Measurements from ENCODE around the gene MIB1.

Gene MIB1

DNA sequence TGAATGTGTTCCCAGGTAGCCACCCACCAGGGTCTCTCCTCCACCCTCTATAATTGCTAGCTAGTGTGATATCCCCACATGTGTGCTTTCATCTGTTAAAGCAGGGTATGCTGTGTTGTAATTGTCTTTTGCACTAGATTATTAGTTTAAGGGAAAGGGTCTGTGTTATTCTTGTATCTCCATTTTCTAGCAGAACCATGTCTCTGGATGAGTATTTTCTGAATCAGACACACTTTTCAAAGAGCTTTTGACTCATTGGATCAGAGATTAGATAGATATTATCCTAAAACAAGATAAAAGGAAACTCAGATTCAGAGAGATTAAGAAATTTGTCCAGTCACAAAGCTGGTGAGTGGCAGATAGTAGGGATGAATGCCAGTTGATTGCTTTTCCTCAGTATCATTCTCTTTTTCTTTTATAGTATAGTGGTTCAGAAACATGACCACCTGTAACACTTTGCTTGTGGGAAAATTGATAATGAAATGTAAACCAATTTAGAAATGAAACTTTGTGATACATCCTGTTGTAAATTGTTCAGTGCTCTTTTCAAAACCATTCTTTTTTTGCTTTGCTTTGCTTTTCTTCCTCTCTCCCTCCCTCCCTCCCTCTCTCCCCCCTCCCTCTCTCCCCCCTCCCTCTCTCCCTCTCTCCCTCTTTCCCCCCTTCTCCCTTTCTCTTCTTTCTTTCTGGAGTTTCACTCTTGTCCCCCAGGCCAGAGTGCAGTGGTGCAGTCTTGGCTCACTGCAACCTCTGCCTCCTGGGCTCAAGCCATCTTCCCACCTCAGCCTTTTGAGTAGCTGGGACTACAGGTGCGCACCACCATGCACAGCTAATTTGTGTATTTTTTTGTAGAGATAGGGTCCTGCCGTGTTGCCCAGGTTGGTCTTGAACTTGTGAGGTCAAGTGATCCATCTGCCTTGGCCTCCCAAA is 7.4 kb downstream of the MIB1 start:
- TF ChIP-seq, protein P1, sequence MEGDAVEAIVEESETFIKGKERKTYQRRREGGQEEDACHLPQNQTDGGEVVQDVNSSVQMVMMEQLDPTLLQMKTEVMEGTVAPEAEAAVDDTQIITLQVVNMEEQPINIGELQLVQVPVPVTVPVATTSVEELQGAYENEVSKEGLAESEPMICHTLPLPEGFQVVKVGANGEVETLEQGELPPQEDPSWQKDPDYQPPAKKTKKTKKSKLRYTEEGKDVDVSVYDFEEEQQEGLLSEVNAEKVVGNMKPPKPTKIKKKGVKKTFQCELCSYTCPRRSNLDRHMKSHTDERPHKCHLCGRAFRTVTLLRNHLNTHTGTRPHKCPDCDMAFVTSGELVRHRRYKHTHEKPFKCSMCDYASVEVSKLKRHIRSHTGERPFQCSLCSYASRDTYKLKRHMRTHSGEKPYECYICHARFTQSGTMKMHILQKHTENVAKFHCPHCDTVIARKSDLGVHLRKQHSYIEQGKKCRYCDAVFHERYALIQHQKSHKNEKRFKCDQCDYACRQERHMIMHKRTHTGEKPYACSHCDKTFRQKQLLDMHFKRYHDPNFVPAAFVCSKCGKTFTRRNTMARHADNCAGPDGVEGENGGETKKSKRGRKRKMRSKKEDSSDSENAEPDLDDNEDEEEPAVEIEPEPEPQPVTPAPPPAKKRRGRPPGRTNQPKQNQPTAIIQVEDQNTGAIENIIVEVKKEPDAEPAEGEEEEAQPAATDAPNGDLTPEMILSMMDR (IDR thresholded peaks at IDR 0.05) = no peak

DNA sequence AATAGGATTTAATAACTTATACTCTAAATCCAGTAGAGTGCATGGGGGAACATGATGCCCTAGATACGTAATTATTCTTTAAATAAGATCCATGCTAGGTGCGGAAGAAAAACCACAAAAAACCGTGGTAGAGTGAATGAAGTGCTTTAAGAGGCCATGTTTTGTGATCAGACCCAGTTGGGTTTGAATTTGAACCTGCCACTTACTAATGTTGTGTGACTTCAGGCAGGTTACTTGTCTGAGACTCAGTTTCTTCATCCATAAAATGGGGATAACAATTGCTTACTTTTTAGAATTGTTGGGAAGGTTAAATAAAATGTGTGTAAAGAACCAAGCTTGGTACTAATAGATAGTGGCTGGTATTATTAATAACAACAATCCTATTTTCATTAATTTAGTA is 17.2 kb downstream of the MIB1 start:
- TF ChIP-seq, protein P1 (IDR thresholded peaks at IDR 0.05) = no peak

DNA sequence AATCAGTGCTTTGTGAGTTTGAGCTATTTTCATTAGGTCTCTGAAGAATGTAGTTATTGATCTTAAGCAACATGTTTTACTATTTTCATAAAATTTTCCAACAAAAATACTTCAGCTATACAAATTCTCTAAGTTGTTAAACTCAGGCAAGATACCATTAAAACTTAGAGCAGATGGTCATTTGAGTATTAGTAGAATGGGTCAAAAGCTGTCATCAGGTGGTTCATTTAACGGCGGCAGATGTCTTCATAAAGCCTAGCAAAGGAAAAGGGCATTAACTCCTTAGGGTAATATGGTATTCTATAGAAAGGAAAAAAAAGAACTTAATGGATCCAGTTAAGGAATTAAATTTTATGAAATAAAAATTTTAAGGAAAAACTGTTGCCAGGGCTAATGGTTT is 19.2 kb downstream of the MIB1 start:
- TF ChIP-seq, protein P1 (IDR thresholded peaks at IDR 0.05) = no peak

DNA sequence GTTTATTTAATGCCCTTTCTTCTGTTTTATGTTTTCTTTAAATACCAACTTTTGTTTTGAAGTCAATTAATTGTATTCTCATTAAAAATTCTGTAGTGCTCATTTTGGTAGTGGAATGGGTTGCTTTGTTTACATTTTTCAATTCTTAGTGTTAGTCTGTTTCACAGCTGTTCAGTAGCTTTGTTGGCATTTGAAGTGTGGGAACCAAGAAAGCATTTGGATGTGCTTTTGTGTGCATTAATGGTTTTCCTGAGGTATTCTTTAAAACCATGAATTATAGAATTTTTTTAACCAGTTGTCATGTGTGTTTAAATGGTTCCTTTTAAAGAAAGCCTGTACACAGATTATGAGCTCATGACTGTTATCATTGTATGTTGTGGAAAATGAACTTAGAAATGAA is 19.7 kb downstream of the MIB1 start:
- TF ChIP-seq, protein P1 (IDR thresholded peaks at IDR 0.05) = no peak

DNA sequence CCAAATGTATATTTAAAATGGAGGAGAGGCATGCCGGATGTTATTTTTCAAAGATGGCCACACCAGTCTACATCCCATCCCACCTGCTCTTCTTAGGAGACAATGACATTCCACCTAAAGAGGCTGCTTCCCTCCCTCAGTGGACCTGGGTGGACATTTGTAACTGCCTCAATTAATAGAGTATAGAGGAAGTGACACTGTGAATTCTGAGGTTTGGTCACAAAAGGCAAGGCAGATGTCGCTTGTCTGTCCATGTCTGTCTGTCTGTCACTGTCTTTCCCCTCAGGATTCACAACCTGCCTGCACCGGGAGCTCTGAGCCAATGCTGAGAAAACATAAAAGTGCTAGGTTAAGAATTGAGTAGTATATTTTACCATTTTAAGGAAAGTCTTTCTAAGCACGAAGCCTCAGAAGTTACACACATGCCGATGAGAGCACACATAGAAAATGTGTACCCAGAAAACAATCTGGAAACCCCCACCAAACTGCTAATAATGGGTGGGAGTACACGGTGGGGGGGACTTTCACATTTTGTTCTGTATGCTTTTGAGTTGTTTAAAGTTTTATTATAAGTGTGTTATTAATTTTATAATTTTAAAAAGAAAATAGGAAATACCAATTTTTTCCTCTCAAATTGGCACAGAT is 21.0 kb downstream of the MIB1 start:
- TF ChIP-seq, protein P1 (IDR thresholded peaks at IDR 0.05) = no peak

DNA sequence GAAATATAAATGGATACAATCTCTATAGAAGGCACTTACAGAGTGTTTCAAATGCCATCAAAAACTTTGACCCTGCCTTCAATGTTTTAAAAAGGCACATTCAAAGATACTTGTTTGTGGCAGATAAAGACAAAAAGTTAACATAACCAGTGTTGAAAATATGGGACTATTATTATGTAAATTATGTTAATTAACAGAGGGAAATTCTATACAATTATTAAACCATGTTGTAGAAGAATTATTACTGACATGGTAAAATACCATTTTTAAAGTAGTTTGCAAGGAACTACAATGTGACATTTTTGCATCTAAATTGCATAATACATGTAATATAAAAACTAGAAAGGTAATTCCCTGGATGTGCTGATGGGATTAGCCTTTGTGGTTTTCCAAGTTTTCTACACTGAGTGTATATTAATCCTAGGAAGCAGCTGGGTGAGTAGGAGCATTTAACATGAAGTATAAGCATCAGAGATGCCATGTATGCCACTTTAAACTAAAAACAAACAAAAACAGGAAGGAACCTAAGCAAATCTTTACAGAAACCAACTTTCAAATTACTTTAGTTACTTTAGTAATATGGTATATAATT is 21.7 kb downstream of the MIB1 start:
- TF ChIP-seq, protein P1 (IDR thresholded peaks at IDR 0.05) = no peak

DNA sequence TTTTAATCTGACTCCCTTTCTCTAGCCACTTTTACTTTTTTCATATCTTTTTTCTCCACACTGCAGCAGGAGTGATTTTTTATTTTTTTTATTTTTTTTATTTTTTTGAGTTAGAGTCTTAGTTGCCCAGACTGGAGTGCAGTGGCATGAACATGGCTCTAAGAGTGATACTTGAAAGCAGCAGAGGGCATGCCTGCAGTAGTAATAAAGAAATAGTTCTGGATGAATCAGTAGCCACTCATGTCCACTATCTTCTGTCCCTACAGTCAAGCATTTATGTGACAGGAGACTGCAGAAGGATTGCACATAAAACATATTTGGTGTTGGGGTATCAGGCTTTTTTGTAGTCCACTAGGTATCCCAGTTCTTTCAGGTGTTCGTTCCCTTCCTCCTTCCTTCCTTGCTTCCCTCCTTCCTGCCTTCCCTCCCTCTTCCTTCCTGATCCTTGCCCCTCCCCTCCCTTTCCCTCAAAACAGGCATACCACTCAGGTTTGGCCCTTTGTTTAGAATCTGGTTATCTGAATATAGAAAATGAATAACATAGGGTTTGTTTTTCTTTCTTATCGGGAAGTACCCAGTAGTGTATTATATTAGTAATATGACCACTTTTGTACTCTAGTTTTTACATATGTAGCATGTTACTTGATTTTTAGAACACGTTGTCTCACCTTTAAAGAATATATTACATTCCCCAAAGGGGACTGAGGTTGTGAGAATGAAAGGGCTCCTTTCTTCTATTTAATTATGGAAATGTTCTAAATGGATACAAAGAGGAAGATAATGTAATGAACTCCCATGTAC is 23.5 kb downstream of the MIB1 start:
- TF ChIP-seq, protein P1 (IDR thresholded peaks at IDR 0.05) = no peak

Data from LNCAP (cell line).